Head of caudate nucleus (tissue), 42 donors: ENCODE results near the gene ARHGAP45.
"Not testable (repeated sequence)": the region's sequence is repeated elsewhere in the genome, so short reads cannot be mapped to it uniquely, and the experiment has no call there.

Source experiments
- DNase-seq, 42 donors: peaks; one replicate each; pipeline versions ENCODE4 v3.0.0 to v3.0.0-alpha.2; 2020 to 2021; ENCODE audit warnings: mixed read lengths in 7 of 42
- intact Hi-C: fragments of 100-400 bp; cut with DNase I; formaldehyde crosslinking; loops from one replicate; pipeline ENCODE4 v1.15.0; 2022

Gene ARHGAP45

DNA sequence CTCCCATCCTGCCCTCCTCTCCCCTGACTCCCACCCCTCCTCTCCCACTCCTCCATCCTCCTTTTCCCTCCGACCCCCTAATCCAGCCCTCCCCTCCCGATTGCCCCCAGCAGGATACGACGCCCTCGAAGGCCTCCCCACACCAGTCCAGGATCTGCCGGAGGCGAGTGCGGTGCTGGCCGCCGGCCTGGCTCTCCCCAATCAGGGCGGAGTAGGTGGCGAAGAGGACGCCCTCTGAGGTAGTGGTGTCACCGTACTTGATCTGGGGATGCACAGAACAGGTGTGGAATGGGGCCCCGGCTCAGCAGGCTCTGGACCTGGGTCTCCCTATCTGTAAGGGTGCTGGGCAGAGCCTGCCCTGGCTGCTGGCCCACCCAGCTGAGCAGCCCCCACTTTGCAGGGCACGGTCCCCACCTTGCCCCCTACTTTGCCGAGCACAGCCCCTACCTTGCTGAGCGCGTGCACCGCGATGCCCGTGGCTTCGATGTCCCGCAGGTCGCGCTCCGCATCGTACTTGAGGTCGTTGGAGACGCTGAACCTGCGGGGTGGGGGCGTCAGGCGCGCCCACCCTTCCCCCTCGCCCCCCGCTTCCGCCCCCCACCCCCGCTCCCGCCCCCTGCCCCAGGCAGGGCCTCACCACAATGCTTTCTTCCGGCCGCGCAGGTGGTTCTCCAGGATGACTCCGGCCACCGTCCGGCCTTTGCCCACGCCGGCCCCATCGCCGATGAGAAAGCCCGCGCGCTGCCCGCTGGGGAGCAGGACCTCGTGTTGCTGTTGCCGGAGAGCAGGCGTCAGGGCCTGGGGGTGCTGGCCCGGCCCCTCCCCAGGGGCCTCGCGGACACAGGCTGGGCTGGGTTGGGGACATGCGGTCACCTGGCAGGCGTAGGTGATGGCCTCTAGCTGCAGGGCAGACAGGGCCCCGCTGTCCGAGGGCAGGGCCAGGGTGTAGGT lies 55.3 kb downstream of the ARHGAP45 start:
- intact Hi-C loops = no loop called here
- no peak for DNase-seq

DNA sequence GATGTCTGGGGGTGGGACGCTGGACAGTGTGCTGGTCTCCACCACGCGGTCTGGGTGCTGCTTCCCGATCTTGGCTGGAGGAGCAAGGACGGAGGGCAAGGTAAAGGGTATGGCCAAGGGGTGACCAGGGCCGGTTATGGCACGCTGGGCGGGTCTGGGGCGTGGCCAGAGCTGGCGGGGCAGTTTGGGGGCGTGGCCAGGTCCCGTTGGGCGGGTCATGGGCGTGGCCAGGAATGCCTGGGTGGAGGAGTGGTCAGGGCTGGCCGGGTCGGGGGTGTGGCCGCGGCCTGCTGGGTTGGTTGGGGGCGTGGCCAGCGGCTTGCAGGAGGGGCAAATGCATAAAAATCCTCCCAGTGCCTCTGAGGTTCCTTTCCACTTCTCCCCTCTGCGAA lies 56.0 kb downstream of the ARHGAP45 start:
- intact Hi-C loops = no loop called here
- no peak for DNase-seq

DNA sequence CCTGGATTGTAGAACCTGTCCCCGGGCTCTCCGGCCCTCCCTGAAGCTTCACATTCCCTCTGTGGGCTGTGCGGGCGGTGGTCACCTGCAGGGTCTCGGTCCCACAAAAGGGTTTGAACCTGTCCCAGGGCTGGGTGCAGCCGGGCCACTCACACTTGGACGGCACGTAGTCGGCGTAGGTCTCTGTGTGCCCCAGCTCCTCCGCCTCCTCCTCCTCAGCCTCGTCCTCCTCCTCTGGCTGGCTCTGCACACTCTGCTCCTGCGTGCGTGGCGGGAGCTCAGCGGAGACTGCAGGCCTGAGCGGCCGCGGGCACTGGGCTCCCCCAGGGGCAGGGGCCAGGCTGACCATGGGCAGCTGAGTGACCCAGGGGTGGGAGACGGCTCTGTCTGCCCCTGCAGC lies 56.4 kb downstream of the ARHGAP45 start:
- intact Hi-C loops = no loop called here
- no peak for DNase-seq

DNA sequence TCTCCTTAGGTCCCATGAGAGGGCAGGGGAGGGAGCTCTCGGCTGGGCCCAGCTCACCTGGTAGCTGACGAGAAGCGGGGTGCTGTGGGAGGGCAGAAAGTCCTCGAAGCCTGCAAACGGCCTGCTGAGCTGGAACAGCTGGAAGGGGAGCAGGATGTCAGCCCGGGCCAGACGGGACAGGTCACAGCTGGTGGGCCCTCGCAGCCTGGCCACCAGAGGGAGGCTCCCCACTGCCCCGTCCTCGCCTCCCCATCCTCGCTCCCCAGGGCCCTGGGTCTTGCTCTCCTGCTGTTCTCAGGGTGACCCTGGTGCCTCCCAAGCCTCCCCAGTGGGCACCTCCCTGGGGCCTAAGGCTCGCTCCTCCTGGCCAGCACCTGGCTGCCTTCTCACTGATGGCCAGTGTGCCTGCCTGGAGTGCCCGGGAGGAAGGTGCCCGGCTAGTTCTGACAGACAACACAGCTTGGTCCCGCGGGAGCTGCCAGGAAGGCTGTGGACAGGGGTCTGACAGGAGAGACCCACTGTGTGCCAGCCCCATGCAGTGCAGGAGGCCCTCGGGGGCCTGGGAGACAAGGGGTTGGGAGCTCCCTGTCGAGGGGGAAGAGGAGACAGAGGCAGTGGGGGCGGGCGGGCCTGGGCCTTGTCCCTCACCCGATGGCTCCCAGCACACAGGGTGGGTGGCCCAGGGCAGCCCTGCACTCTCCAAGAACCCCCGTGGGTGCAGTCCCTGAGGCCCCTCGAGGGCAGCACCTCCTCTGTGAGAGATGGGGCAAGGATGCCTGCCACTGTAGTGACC lies 57.1 kb downstream of the ARHGAP45 start:
- no peak for DNase-seq
- intact Hi-C loops = no loop called here

DNA sequence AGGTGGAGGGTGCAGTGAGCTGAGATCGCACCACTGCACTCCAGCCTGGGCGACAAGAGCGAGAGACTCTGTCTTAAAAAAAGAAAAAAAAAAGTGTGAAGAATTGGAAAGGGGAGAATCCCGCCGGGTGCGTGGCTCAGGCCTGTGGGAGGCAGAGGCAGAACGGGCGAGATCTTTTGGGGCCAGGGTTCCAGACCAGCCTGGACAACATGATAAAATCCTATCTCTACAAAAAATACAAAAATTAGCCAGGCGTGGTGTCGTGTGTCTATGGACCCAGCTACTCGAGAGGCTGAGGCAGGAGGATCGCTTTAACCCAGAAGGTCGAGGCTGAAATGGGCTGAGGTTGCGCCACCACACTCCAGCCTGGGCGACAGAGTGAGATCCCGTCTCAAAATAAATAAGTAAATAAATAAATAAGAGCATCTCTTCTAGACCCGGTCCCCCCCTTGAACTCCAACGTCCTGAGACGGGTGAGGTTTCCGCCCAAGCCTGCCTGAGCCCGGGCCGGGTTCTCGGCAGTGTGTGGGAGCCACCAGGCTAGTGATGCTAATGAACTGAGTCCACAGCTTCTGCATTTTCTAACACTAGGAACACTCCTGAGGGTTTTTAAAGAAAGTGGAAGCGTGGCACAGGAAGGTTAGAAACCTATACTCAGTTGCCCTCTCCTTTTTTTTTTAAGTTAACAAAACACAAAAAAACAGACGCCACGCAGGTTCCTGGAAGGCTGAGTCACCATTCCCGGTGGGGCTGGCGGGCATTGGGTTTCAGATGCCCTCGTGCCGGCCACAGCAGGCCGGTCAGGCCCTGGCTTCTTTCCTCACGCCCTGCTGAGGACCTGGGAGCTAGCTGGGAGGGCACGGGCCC lies 58.9 kb downstream of the ARHGAP45 start:
- intact Hi-C loops = no loop called here
- no peak for DNase-seq

DNA sequence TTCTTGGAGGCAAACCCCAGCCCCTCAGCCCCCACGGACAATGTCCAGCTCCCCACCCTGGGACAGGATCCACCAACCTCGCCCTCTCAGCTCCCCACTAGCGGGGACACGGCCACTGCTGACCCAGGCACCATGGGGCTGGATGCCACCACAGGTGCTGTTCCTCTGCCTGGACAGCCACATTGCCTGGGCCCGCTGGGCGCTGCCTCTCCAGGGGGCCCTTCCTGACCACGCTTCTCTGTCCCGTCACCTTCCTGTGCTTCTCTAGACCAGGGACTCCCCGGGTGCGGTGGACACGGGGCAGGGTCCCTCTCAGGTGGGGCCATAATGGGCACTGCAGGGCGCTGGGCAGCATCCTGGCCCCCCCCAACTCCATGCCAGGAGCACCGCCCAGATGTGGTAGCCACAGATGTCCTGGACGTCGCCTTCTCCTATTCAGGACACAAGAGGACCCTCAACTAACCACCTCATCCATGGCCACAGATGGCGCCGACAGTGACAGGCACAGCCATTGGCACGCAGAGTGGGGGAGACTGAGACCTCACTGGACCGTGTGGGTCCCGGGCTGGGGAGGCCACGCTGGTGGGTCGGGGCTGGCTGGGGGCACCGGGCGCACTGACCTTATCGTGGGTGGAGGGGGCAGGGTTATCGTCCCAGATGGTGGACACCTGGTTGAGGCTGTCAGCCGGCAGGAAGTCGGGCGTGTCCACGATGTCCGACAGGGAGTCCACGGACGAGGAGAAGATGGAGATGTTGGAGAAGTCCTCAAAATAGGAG lies 60.2 kb downstream of the ARHGAP45 start:
- intact Hi-C loops = no loop called here
- no peak for DNase-seq

DNA sequence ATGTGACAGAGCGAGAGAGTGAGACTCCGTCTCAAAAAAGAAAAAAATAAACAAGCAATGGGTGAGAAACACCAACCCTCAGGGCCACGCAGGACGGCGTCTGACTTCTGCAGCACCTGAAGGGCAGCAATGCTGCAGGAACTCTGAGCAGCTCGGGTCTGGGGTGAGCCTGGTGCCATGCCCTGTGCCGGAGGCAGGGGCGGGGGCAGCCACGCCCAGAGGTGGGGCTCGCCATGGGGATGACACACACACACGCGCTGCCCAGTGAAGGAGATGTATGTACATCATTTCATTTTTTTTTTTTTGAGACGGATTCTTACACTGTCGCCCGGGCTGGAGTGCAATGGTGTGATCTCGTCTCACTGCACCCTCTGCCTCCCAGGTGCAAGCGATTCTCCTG lies 61.1 kb downstream of the ARHGAP45 start:
- intact Hi-C loops = no loop called here
- no peak for DNase-seq

DNA sequence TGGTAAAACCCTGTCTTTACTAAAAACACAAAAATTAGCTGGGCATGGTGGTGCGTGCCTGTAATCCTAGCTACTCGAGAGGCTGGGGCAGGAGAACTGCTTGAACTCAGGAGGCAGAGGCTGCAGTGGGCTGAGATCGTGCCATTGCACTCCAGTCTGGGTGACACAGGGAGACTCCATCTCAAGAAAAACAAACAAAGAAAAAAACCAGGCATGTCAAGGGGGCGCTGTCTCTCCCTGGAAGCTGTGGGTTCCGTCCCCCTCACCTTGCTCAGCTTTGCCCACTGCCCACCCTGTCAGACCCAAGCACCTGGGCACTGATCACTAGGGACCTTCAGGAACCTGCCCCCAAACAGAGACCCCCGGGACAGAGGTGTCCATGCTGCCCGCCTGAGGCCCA lies 62.1 kb downstream of the ARHGAP45 start:
- DNase-seq, intact Hi-C loops: not testable (repeated sequence)

DNA sequence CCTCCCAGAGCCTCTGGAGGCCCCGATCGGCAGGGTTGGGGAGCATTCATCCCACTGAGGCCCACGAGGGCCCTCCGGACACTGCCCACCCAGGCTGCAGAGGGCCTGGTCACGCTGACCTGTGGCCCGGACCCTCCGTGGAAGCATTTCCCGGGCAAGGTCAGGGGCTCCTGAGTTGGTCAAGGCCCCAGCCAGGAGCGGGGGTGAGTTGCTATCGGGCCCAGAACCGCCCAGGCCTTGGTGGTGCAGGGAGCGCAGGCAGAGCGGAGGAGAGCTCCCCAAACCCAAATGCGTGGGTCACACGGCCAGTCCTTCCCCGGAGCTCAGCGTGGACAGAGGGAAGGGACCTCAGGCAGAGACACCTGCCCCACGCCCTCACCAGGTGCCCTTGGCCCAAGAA lies 62.6 kb downstream of the ARHGAP45 start:
- DNase-seq = no peak
- intact Hi-C loops = no loop called here

DNA sequence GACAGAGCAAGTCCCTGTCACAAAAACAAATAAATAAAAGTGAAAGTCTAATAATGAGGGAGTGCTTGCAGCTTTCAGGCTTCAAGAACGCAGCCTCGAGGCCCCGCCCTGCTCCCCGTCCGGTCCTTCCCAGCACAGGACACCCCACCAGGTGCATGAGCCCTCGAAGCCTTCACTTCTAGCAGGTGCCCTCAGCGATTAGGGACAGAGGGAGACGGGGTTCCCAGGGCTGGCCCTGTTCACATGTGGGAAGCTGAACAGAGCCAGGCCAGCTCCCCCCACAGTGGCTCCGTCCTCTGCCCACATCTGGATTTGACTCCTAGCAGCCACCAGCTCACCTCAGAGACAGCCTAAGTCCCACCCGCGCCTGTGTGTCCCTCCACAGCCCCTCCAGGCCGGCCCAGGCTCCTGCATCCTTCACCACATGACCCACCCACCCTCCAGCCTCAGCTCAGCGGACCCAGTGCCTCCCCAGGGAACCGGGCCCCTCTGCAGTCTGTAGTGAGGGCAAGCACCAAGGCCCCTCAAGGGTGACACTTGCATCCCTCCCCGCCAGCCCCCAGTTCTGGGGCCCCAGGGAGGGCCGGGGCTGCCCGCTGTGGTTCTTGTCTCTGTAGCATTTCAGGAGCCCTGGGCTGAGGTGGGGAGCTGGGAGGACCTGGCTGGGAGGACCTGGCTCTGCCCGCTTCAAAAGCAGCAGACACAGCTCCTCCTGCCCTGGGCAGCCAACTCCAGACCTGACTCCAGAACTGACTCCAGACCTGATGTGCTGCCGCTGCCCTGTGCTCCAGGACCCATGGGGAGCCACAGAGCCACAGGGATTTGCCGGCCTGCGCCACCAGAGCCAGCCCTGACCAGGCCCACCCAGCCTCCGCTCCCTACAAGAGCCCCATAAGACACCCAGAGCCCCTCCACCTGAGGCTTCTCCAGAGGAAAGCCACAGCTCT lies 64.1 kb downstream of the ARHGAP45 start:
- no peak for DNase-seq

DNA sequence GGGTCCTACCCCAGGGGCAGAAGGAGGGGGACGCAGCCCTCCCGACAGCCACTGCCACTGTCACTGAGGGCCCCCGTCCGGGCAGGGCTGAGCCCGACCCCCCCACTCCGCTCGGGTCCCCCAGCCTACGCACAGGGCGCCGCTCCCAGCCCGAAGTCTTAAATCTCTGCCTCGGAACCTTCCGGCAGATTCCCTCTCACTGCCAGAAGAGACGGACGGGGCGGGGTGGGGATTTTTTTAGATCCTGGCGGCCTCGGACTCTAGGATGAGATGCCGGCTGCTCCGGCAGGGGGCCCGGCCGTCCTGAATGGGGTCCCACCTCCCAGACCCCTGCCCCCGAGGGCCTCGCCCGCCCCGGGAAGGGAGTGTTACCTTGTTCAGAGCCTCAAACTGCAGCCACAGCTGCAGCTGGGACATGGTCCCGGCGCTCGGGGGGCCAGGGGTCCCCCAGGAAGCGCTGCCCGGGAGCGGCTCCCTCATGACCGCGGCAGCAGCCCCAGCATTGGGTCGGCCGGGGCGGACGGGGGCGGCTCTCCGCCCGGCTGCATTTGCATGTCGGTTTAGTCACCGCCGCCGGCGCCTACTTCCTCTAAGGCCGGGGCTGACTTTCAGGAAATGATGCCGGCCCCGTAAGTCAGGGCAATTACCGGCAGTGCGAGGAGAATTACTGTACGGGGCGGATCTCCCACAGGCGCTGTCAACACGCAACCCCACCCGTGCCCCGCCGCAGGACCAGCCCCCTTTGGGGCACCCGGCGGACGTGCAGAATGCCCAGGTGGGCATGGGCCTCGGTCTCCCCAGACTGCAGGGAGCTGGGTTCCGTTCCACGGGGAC lies 65.0 kb downstream of the ARHGAP45 start:
- intact Hi-C loops = no loop called here
- peak in 39 of 42 donors; percentile 5 to 82 (median 57) for DNase-seq

More for the DNA sequence above, 64.1 kb downstream of the ARHGAP45 start:
- intact Hi-C loops = no loop called here

DNA sequence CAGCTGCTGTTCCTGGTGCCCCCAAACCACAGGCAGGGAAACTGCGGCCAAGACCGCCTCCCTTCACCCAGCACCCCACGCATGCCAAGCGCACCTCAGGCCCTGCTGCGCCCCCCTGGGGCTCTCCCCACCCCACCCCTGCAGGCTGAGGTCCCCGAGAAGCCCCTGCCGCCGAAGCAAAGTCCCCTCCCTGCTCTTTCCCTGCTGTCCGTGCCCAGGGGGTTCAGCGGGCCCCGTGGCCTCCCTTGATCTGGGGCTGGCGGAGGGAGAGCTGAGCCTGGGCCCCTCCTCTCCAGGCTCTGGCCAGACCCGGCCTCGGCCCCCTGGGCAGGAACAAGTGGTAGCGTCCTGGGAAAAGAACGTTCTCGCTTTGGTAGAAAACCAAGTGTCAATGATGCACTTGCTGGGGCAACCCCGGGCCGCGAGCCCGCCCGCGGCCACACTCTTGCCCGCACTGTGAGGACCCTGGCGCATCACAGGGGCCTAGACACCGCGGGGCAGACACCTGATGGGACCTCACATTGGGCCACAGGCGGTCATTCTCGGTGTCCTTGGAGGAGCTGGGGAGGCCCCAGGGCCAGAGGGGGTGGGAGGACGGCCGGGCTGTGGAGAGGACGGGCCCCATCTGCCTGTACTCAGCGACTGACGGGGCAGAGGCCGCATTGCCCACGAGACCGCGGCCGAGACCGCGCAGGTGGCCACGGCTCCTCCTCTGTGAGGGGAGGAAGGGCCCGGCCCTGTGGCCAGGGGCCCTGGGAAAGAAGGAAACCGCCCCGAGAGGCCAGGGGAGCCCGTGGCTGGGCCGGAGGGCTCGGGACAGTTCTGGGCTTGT lies 65.8 kb downstream of the ARHGAP45 start:
- intact Hi-C loops = no loop called here
- no peak for DNase-seq

DNA sequence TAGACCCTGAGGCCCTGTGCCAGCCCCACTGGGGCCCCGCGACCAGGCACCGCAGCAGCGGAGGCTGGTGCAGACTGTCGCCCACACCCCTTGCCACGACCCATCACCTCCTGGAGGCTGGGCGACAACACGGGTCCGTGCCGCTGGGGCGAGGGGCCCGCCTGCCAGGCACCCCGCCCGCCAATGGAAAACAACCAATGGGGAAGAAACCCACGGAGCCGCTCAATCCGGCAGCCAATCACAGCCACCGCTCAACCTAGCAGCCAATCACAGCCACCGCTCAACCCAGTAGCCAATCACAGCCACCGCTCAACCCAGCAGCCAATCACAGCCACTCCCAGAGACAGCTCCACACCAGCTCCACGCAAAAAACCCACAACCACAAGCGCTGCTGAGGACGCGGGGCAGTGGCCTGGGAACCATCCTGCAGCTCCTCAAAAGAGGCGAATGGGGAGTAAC lies 66.5 kb downstream of the ARHGAP45 start:
- peak in 1 of 42 donors; percentile 25 for DNase-seq
- intact Hi-C loops = no loop called here

DNA sequence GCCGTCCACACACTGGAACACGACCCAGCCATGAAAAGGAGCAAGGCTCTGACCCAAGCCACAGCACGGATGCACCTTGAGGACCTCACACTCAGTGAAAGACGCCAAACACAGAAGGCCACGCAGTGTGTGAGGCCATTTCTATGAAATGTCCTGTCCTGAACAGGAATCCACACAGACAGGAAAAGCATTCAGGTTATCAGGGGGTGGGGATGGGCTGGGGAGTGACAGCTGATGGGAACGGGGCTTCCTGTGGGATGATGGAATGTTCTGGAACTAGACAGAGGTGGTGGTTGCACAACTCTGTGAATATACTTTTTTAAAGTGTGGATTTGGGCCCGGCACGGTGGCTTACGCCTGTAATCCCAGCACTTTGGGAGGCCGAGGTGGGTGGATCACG lies 67.5 kb downstream of the ARHGAP45 start:
- no peak for DNase-seq
- intact Hi-C loops = no loop called here

DNA sequence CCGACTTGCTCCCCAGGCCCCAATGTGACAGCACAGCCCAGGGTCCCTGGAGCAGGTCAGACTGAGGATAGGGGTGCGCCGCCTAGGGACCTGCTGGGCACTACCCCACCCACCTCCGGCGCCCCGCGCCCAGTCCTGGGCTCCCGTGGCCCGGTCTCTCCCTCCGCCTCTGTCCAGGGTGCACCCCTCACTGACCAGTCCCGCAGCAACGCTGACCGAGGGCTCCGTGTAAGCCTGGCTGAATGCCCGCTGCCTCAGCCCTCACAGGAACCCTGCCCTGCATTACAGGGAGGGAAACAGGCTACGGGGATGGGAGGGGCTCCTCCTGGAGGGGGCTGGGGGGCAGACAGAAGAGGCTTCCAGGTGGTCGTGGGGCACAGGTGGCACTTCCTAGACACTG lies 68.5 kb downstream of the ARHGAP45 start:
- intact Hi-C loops = no loop called here
- no peak for DNase-seq

DNA sequence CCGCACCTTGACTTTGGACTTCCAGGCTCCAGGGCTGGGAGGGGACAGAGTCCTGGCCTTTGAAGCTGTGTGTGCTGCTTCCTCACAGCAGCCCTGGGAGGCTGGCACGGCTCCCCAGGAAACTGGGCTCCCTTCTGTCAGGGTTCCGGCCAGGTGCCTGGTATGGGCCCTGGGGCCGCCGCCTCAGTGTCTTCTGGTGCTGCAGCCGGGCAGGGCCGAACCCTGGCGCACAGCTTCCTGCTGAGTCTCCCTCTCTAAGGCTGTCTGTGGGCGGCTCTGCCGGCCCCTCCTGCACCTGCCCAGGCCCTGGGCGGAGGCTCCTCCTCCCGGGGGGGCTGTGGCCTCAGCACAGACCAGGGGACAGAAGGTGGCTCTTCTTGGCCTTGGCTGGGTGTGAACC lies 69.2 kb downstream of the ARHGAP45 start:
- no peak for DNase-seq

More for the DNA sequence above, 69.2 kb downstream of the ARHGAP45 start:
- intact Hi-C loops = no loop called here
